IMR-90 (cell line): Measurements from ENCODE around the gene CKAP2L. TPM values are rescaled to one million over a fixed set of nuclear protein-coding genes. Genes with fewer than 3 reads are reported as not detected.

Source experiments
- ATAC-seq: fragments of 200-7000 bp; cut with Tn5 transposase; 2 replicates; pipeline ENCODE4 v1.9.1; 2020; ENCODE audit warnings: low read depth, mild to moderate bottlenecking, moderate library complexity
- BruUV-seq: library from RNA; stranded (reverse); fragments of 400-500 nt; replicated peaks from 2 replicates; lab custom pipeline; 2021; lab: Mats Ljungman, UMichigan
- CTCF ChIA-PET: fragments of 300-600 bp; formaldehyde crosslinking; extraction: SDS; loops from one replicate; lab custom pipeline; 2021; ENCODE audit warnings: antibody characterized with exemption; lab: Yijun Ruan, JAX
- POLR2A ChIA-PET: fragments of 300-600 bp; sonication (Branson Sonifier 250); formaldehyde crosslinking; loops from one replicate; lab custom pipeline; 2022; ENCODE audit warnings: antibody characterized with exemption; ENCODE audit not compliant: unreplicated experiment; lab: Charles Lee
- DNase-seq: peaks from one replicate; pipeline ENCODE4 v3.0.0; 2013
- H2AFZ ChIP-seq: replicated peaks from 2 replicates; pipeline ENCODE3; 2013; ENCODE audit warnings: low read length, mild to moderate bottlenecking; ENCODE audit not compliant: poor library complexity
- H2AK5ac ChIP-seq: 2 replicates; pipeline ENCODE4 v1.6.1; 2013; ENCODE audit warnings: low read depth, low read length, inconsistent platforms
- H2AK9ac ChIP-seq: replicated peaks from 2 replicates; pipeline ENCODE3; 2013; ENCODE audit warnings: mild to moderate bottlenecking, low read depth, low read length, moderate library complexity; ENCODE audit not compliant: poor library complexity
- H2BK120ac ChIP-seq: 2 replicates; pipeline ENCODE4 v1.6.1; 2013; ENCODE audit warnings: low read depth, low read length, inconsistent platforms
- H2BK15ac ChIP-seq: 3 replicates; pipeline ENCODE4 v1.6.1; 2013; ENCODE audit warnings: low read depth, low read length, inconsistent platforms
- H2BK20ac ChIP-seq: 2 replicates; pipeline ENCODE4 v1.6.1; 2013; ENCODE audit warnings: low read depth, mild to moderate bottlenecking, inconsistent platforms, low read length, moderate library complexity
- H2BK5ac ChIP-seq: 2 replicates; pipeline ENCODE4 v1.6.1; 2013; ENCODE audit warnings: mild to moderate bottlenecking, low read depth, low read length, inconsistent platforms; ENCODE audit not compliant: poor library complexity, severe bottlenecking
- H3K14ac ChIP-seq: replicated peaks from 2 replicates; pipeline ENCODE4 v1.6.1; 2013; ENCODE audit warnings: low read depth, low read length, inconsistent platforms
- H3K18ac ChIP-seq: 2 replicates; pipeline ENCODE4 v1.6.1; 2013; ENCODE audit warnings: low read depth, low read length, control low read depth
- H3K23ac ChIP-seq: 2 replicates; pipeline ENCODE4 v1.6.1; 2013; ENCODE audit warnings: low read depth, low read length, inconsistent platforms
- H3K27ac ChIP-seq: 2 replicates; pipeline ENCODE4 v1.5.1; 2013; ENCODE audit warnings: mild to moderate bottlenecking, control low read depth, low read length; ENCODE audit not compliant: insufficient read depth
- H3K27me3 ChIP-seq: 2 replicates; pipeline ENCODE4 v1.6.1; 2013; ENCODE audit warnings: low read length; ENCODE audit not compliant: control insufficient read depth, insufficient read depth
- H3K36me3 ChIP-seq: 2 replicates; pipeline ENCODE4 v1.6.1; 2013; ENCODE audit warnings: low read length, mixed read lengths; ENCODE audit not compliant: control insufficient read depth, insufficient read depth
- H3K4ac ChIP-seq: 2 replicates; pipeline ENCODE4 v1.6.1; 2013; ENCODE audit warnings: low read depth, low read length, inconsistent platforms
- H3K4me1 ChIP-seq: 2 replicates; pipeline ENCODE4 v1.6.1; 2013; ENCODE audit warnings: low read length, mixed read lengths; ENCODE audit not compliant: control insufficient read depth, insufficient read depth
- H3K4me2 ChIP-seq: 2 replicates; pipeline ENCODE4 v1.6.1; 2013; ENCODE audit warnings: low read depth, mild to moderate bottlenecking, control low read depth, low read length, moderate library complexity
- H3K4me3 ChIP-seq: 2 replicates; pipeline ENCODE4 v1.5.1; 2013; ENCODE audit warnings: low read depth, mild to moderate bottlenecking, control low read depth, low read length, moderate library complexity; ENCODE audit not compliant: insufficient read depth
- H3K56ac ChIP-seq: 2 replicates; pipeline ENCODE4 v1.6.1; 2013; ENCODE audit warnings: low read length, inconsistent platforms; ENCODE audit not compliant: insufficient read depth; ENCODE audit errors: extremely low read depth
- H3K79me1 ChIP-seq, 2 experiments: 2 replicates each; pipeline ENCODE4 v1.6.1; 2013; ENCODE audit warnings: low read length in 2 of 2, inconsistent platforms in 1 of 2, low read depth in 1 of 2
- H3K9ac ChIP-seq: 2 replicates; pipeline ENCODE4 v1.6.1; 2013; ENCODE audit warnings: low read depth, low read length, control low read depth
- H3K9me1 ChIP-seq: 2 replicates; pipeline ENCODE4 v1.6.1; 2013; ENCODE audit warnings: low read length, inconsistent platforms; ENCODE audit not compliant: insufficient read depth
- H3K9me3 ChIP-seq: 2 replicates; pipeline ENCODE4 v1.6.1; 2013; ENCODE audit warnings: low read length; ENCODE audit not compliant: control insufficient read depth, insufficient read depth
- H4K20me1 ChIP-seq: 2 replicates; pipeline ENCODE4 v1.6.1; 2013; ENCODE audit warnings: low read length, inconsistent platforms; ENCODE audit not compliant: insufficient read depth
- H4K5ac ChIP-seq: 2 replicates; pipeline ENCODE4 v1.6.1; 2013; ENCODE audit warnings: mild to moderate bottlenecking, low read depth, low read length, control low read depth
- H4K8ac ChIP-seq, 2 experiments: 2 replicates each; pipeline ENCODE4 v1.6.1; 2013; ENCODE audit warnings: low read depth in 2 of 2, low read length in 2 of 2, control low read depth in 1 of 2, inconsistent platforms in 1 of 2
- H4K91ac ChIP-seq: 2 replicates; pipeline ENCODE4 v1.6.1; 2013; ENCODE audit warnings: low read depth, low read length, inconsistent platforms; ENCODE audit not compliant: insufficient read depth
- BHLHE40 ChIP-seq: fragments of 150-350 bp; IDR thresholded peaks from 2 replicates; pipeline ENCODE4 v1.6.1; 2016; ENCODE audit warnings: mild to moderate bottlenecking, low read depth, low read length
- CHD1 ChIP-seq: IDR thresholded peaks from 2 replicates; pipeline ENCODE4 v1.6.1; 2012; ENCODE audit warnings: low read depth, low read length, improper control_type of control experiment
- CTCF ChIP-seq: conservative IDR thresholded peaks from 2 replicates; pipeline ENCODE4 v1.5.1; 2012; ENCODE audit warnings: mild to moderate bottlenecking, low read depth, low read length, improper control_type of control experiment
- ELK1 ChIP-seq: fragments of 150-350 bp; IDR thresholded peaks from 2 replicates; pipeline ENCODE4 v1.6.1; 2016; ENCODE audit warnings: low read depth, mild to moderate bottlenecking, low read length, moderate library complexity, borderline replicate concordance
- MAZ ChIP-seq: IDR thresholded peaks from 2 replicates; pipeline ENCODE4 v1.6.1; 2012; ENCODE audit warnings: low read depth, mild to moderate bottlenecking, low read length, improper control_type of control experiment, moderate library complexity, borderline replicate concordance
- MXI1 ChIP-seq: IDR thresholded peaks from 2 replicates; pipeline ENCODE4 v1.6.1; 2012; ENCODE audit warnings: low read depth, mild to moderate bottlenecking, low read length, moderate library complexity, borderline replicate concordance
- RAD21 ChIP-seq: IDR thresholded peaks from 2 replicates; pipeline ENCODE4 v1.6.1; 2012; ENCODE audit warnings: low read length, improper control_type of control experiment
- SMC3 ChIP-seq: fragments of 150-350 bp; IDR thresholded peaks from 2 replicates; pipeline ENCODE4 v1.6.1; 2016; ENCODE audit warnings: low read depth, mild to moderate bottlenecking, antibody characterized with exemption, low read length, moderate library complexity
- USF2 ChIP-seq: fragments of 150-350 bp; IDR thresholded peaks from 2 replicates; pipeline ENCODE4 v1.6.1; 2017; ENCODE audit warnings: mild to moderate bottlenecking, antibody characterized with exemption, low read length, low read depth
- WGBS, 2 experiments: methylation state at CpG; one replicate each; pipeline versions ENCODE4 v1.1.5 to v1.1.7; 2013; ENCODE audit warnings: missing lambda C conversion rate in 2 of 2; ENCODE audit not compliant: insufficient read length in 1 of 2; ENCODE audit errors: extremely low coverage in 2 of 2; 5-methylcytosine and 5-hydroxymethylcytosine counted together
- dilution Hi-C: fragments of 300-500 bp; cut with HindIII; formaldehyde crosslinking; loops from one replicate; pipeline ENCODE4 v1.14.3; 2018; ENCODE audit warnings: low sequenced_read_pairs; ENCODE audit not compliant: unreplicated experiment
- in situ Hi-C: fragments of 300-500 bp; cut with MboI; formaldehyde crosslinking; loops from 3 replicates; pipeline ENCODE4 v1.14.3; 2019; ENCODE audit warnings: low sequenced_read_pairs, inconsistent platforms, mixed read lengths
- intact Hi-C: fragments of 100-400 bp; cut with micrococcal nuclease; formaldehyde crosslinking; loops from 2 replicates; pipeline ENCODE4 v1.10.0; 2022
- polyA plus RNA-seq, 3 experiments: library from polyadenylated mRNA; depleted of rRNA; stranded (reverse); fragments of >200 nt; gene quantifications; 2 replicates each; pipeline ENCODE4 v1.2.3, GENCODE V29; 2012; ENCODE audit warnings: low replicate concordance in 1 of 3
- total RNA-seq: library from RNA; depleted of rRNA; stranded (reverse); fragments of >200 nt; gene quantifications from 2 replicates; pipeline ENCODE4 v1.2.3, GENCODE V29; 2012

The CKAP2L gene
- total and polyA plus RNA-seq, 2 of the 4 experiments (the other 2 are of a cell fraction), result 6.4 to 9.9 TPM

GRCh38 chr2:112693596-112693995 is 70.8 kb downstream of the CKAP2L start:
- no peak overlapping the region for H3K9ac ChIP-seq
- H3K4me2 ChIP-seq, result no peak overlapping the region

More at GRCh38 chr2:112693596-112693995, 70.8 kb downstream of the CKAP2L start:
- no peak overlapping the region for H3K4me3 ChIP-seq
- WGBS, 2 experiments, result no CpG with 5 or more reads among the region's 9 CpGs
- TF ChIP-seq ELK1 (no peak), MAZ (no peak), MXI1 (no peak), CHD1 (no peak), CTCF (no peak), RAD21 (no peak), USF2 (no peak), BHLHE40 (no peak), SMC3 (no peak)
- no peaks in the 10 kb centered on the region for H4K20me1 ChIP-seq
- no peak overlapping the region for H3K14ac ChIP-seq
- no peaks in the 10 kb centered on the region for H3K27me3 ChIP-seq
- H3K9me3 ChIP-seq, result no peaks in the 10 kb centered on the region
- H2BK5ac ChIP-seq, result peak overlapping the region; percentile 32
- H4K5ac ChIP-seq, result peak overlapping the region; percentile 42; the same call in 1 of the 2 replicates
- H3K4me1 ChIP-seq, result peaks cover 10% of the 10 kb centered on the region
- POLR2A ChIA-PET, result no interaction called here
- dilution Hi-C loops (no loop called here), intact Hi-C loops (no loop called here), in situ Hi-C loops (no loop called here)
- BruUV-seq, result no TSS peak
- peak overlapping the region; percentile 95 for H2BK20ac ChIP-seq
- no peak overlapping the region for H3K18ac ChIP-seq
- H4K91ac ChIP-seq, result no peak overlapping the region
- peak overlapping the region; percentile 3; the same call in 1 of the 2 replicates for H2AK5ac ChIP-seq
- H2BK15ac ChIP-seq, result peak overlapping the region; percentile 82; the same call in 1 of the 3 replicates
- peaks cover 23% of the 10 kb centered on the region for H3K9me1 ChIP-seq
- no peak overlapping the region for H2AK9ac ChIP-seq
- no peak overlapping the region for H3K23ac ChIP-seq
- H3K4ac ChIP-seq, result peak overlapping the region; percentile 93; the same call in 1 of the 2 replicates
- no peak overlapping the region for H3K27ac ChIP-seq
- no peaks in the 10 kb centered on the region for H3K36me3 ChIP-seq
- CTCF ChIA-PET, result no interaction called here
- no peak overlapping the region for H3K56ac ChIP-seq
- H4K8ac ChIP-seq, result peak overlapping the region in 1 of 2 experiments; percentile 85; a peak in 1 of 4 replicates
- no peak for DNase-seq
- peak overlapping the region; percentile 93 for H2BK120ac ChIP-seq
- ATAC-seq, result no peak
- H3K79me1 ChIP-seq, result 0 out of 4 replicates have a peak, but pooled peaks cover 0 to 5% of the 10 kb centered on the region in 2 experiments
- peak overlapping the region; percentile 39 for H2AFZ ChIP-seq
